HL-60 (cell line): ENCODE measurements around the gene SETD7.

Source experiments
- CTCF ChIP-seq: IDR thresholded peaks from one replicate; pipeline ENCODE4 v1.5.1; 2011; ENCODE audit warnings: low read length, control low read depth, inconsistent platforms; ENCODE audit not compliant: insufficient read depth
- GABPA ChIP-seq: IDR thresholded peaks from 2 replicates; pipeline ENCODE4 v1.6.1; 2012; ENCODE audit warnings: low read depth
- POLR2AphosphoS5 ChIP-seq: IDR thresholded peaks from 2 replicates; pipeline ENCODE4 v1.6.1; 2012; ENCODE audit warnings: low read depth

- TF ChIP-seq CTCF: no peak
- no peak for TF ChIP-seq GABPA
- no peak for TF ChIP-seq POLR2AphosphoS5
These were observed 21.6 kb downstream of the SETD7 start for GRCh38 chr4:139534287-139534950.
